ENCODE measurements around the gene PA2G4.

DNA sequence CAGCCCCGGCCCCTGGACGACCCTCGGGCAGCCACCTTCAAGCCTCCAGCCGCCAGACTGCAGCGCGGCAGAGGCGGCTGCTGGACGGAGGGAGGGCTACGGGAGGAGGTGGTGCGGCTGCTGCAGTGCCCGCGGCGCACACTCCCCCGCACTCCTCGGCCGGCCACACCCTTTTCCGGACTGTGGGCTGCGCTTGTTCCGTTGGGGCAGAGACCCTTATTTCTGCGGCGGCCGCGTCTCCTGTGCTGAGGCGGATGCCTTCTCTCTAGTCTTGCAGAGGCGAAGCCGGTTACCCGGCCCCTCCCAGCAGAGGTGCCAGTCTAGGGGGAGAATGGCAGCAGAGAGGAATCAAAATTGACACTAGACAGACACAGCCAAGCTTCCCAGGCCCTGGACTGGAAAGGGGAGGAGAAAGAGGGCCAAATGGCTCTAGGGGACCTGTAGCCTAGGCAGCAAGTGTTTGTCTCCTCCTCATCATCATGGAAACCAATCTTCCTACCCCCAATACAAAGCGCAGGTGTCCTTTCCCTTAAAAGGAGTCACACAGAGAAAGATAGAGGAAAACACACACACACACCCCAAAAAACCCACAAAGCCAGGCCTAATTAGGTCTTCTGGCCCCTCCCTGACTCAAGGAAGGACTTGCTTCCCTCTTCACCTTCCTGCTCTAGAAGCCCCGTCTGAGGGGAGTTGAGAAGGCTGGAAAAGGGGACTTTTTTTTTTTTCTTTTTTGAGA, 25.0 kb downstream of the PA2G4 start:
- TF ChIP-seq CTCF (IDR thresholded peaks at IDR 0.05) (no peak), POLR2A (IDR thresholded peaks at IDR 0.05) (peak in 1 of 2 donors; percentile 25)

All from heart left ventricle (tissue), 13 donors.